CD14-positive monocyte (primary cell): ENCODE data around the gene EGLN3. TPM values are rescaled to one million over a fixed set of nuclear protein-coding genes. Genes with fewer than 3 reads are reported as not detected.

ENCODE experiments used
- DNase-seq, 3 donors: peaks; one replicate each; pipeline ENCODE4 v3.0.0-alpha.2; 2011 to 2022
- H2AFZ ChIP-seq: 2 replicates; pipeline ENCODE4 v1.6.0; 2012; ENCODE audit warnings: mild to moderate bottlenecking, low read depth, low read length, inconsistent platforms; ENCODE audit not compliant: insufficient read depth, poor library complexity, severe bottlenecking
- H3K27ac ChIP-seq, 2 donors: 1 replicate in 1 of 2; 2 replicates in 1 of 2; pipeline ENCODE4 v1.5.1; 2012 to 2013; ENCODE audit warnings: low read length in 2 of 2, control low read depth in 1 of 2, inconsistent platforms in 1 of 2, low read depth in 1 of 2, mild to moderate bottlenecking in 1 of 2
- H3K27me3 ChIP-seq, 2 donors: one replicate each; pipeline versions ENCODE4 v1.6.0 to v1.6.1; 2011 to 2013; ENCODE audit warnings: low read length in 2 of 2; ENCODE audit not compliant: control insufficient read depth in 2 of 2, insufficient read depth in 2 of 2
- H3K36me3 ChIP-seq, 2 donors: replicated peaks in 1 of 2; 1 replicate in 1 of 2; 2 replicates in 1 of 2; pipeline versions ENCODE4 v1.5.1 to v1.6.1; 2012 to 2013; ENCODE audit warnings: low read length in 2 of 2, control low read depth in 1 of 2, inconsistent platforms in 1 of 2, mild to moderate bottlenecking in 1 of 2; ENCODE audit not compliant: insufficient read depth in 2 of 2, control insufficient read depth in 1 of 2
- H3K4me1 ChIP-seq, 2 donors: 1 replicate in 1 of 2; 2 replicates in 1 of 2; pipeline versions ENCODE4 v1.5.1 to v1.6.1; 2012 to 2013; ENCODE audit warnings: low read length in 2 of 2, control low read depth in 1 of 2, inconsistent platforms in 1 of 2, mild to moderate bottlenecking in 1 of 2, moderate library complexity in 1 of 2; ENCODE audit not compliant: insufficient read depth in 2 of 2, control insufficient read depth in 1 of 2
- H3K4me2 ChIP-seq: replicated peaks from 2 replicates; pipeline ENCODE3; 2012; ENCODE audit warnings: low read length, moderate library complexity, mild to moderate bottlenecking; ENCODE audit not compliant: poor library complexity, severe bottlenecking; ENCODE audit errors: extremely low read depth
- H3K4me3 ChIP-seq, 3 experiments: fragments of 200-600 bp in 1 of 3; sonication (generic) in 1 of 3; replicated peaks in 1 of 3; 1 replicate in 2 of 3; 2 replicates in 1 of 3; pipeline ENCODE4 v1.5.1; 2011 to 2013; ENCODE audit warnings: low read length in 3 of 3, mild to moderate bottlenecking in 3 of 3, control low read depth in 2 of 3, low read depth in 2 of 3, inconsistent platforms in 1 of 3, moderate library complexity in 1 of 3
- H3K79me2 ChIP-seq: 2 replicates; pipeline ENCODE4 v1.6.0; 2012; ENCODE audit warnings: mild to moderate bottlenecking, control low read depth, inconsistent platforms, low read length, moderate library complexity; ENCODE audit not compliant: insufficient read depth
- H3K9ac ChIP-seq: 2 replicates; pipeline ENCODE4 v1.6.0; 2017; ENCODE audit warnings: low read length, mild to moderate bottlenecking; ENCODE audit not compliant: insufficient read depth, poor library complexity, severe bottlenecking
- H3K9me3 ChIP-seq, 2 donors: replicated peaks in 1 of 2; 1 replicate in 1 of 2; 2 replicates in 1 of 2; pipeline versions ENCODE4 v1.5.1 to v1.6.1; 2012 to 2013; ENCODE audit warnings: low read length in 2 of 2, control low read depth in 1 of 2; ENCODE audit not compliant: control insufficient read depth in 1 of 2, insufficient read depth in 1 of 2
- H4K20me1 ChIP-seq: 2 replicates; pipeline ENCODE4 v1.6.0; 2012; ENCODE audit warnings: mild to moderate bottlenecking, low read length, control low read depth, moderate library complexity; ENCODE audit not compliant: insufficient read depth
- H3K27ac Mint-ChIP-seq, 7 donors: one replicate each; pipeline ENCODE4 v1.8.0; 2020; ENCODE audit warnings: mild to moderate bottlenecking in 7 of 7, mixed read lengths in 7 of 7, moderate library complexity in 6 of 7, inconsistent platforms in 2 of 7
- H3K27me3 Mint-ChIP-seq, 3 donors: one replicate each; pipeline ENCODE4 v1.8.0; 2021 to 2022; ENCODE audit warnings: low read depth in 3 of 3, mild to moderate bottlenecking in 3 of 3, mixed read lengths in 3 of 3, moderate library complexity in 3 of 3, inconsistent platforms in 1 of 3
- H3K36me3 Mint-ChIP-seq, 2 donors: one replicate each; pipeline ENCODE4 v1.8.0; 2020; ENCODE audit warnings: mixed read lengths in 2 of 2, inconsistent platforms in 1 of 2, mild to moderate bottlenecking in 1 of 2
- H3K4me1 Mint-ChIP-seq: one replicate; pipeline ENCODE4 v1.8.0; 2020; ENCODE audit warnings: mild to moderate bottlenecking, mixed read lengths
- H3K4me3 Mint-ChIP-seq, 2 donors: one replicate each; pipeline ENCODE4 v1.8.0; 2020; ENCODE audit warnings: mild to moderate bottlenecking in 2 of 2, mixed read lengths in 2 of 2, moderate library complexity in 1 of 2
- H3K9me3 Mint-ChIP-seq, 7 donors: one replicate each; pipeline ENCODE4 v1.8.0; 2020 to 2022; ENCODE audit warnings: mixed read lengths in 7 of 7, mild to moderate bottlenecking in 6 of 7, moderate library complexity in 6 of 7, inconsistent platforms in 2 of 7
- CTCF ChIP-seq: fragments of 200-600 bp; IDR thresholded peaks from one replicate; pipeline ENCODE4 v1.8.0; 2022; ENCODE audit warnings: antibody characterized with exemption, mild to moderate bottlenecking
- WGBS: methylation state at CpG from one replicate; pipeline ENCODE4 v1.1.5; 2013; ENCODE audit warnings: missing lambda C conversion rate; ENCODE audit not compliant: insufficient coverage; 5-methylcytosine and 5-hydroxymethylcytosine counted together
- intact Hi-C, 2 donors: fragments of 100-400 bp; cut with micrococcal nuclease; formaldehyde crosslinking; loops; one replicate each; pipeline versions ENCODE4 v1.15.0 to v1.15.1; 2023
- polyA plus RNA-seq, 3 donors: library from polyadenylated mRNA; depleted of rRNA in 1 of 3; unstranded in 2 of 3; stranded (reverse) in 1 of 3; fragments of 300-500 nt in 2 of 3; fragments of >200 nt in 1 of 3; fragmentation: Illumina TruSeq in 2 of 3; gene quantifications; 1 replicate in 2 of 3; 2 replicates in 1 of 3; pipeline ENCODE4 v1.2.3, GENCODE V29; 2012 to 2021

EGLN3 gene
- polyA plus RNA-seq, 3 donors, result 0.03 to 0.06 TPM; not detected in 1

GRCh38 chr14:33879684-33880286, 71.1 kb downstream of the EGLN3 start:
- intact Hi-C loops, result no loop called here
- H3K36me3 ChIP-seq, result no peaks in the 10 kb centered on the region
- no peak overlapping the region for H3K4me3 Mint-ChIP-seq
- TF ChIP-seq CTCF, result no peak
- H3K9ac ChIP-seq, result no peak overlapping the region
- H3K4me1 Mint-ChIP-seq, result no peaks in the 10 kb centered on the region
- no peaks in the 10 kb centered on the region for H3K79me2 ChIP-seq
- H3K4me1 ChIP-seq, result no peaks in the 10 kb centered on the region
- H3K27ac Mint-ChIP-seq, result no peak overlapping the region
- peaks cover 0 to 2% (median 0%) of the 10 kb centered on the region in 3 donors for H3K27me3 Mint-ChIP-seq
- no peak for DNase-seq
- no peak overlapping the region for H3K4me2 ChIP-seq
- H3K4me3 ChIP-seq, result no peak overlapping the region
- no CpG with 5 or more reads among the region's 3 CpGs for WGBS
- no peaks in the 10 kb centered on the region for H3K36me3 Mint-ChIP-seq
- H2AFZ ChIP-seq, result no peak overlapping the region
- H3K27ac ChIP-seq, result no peak overlapping the region
- no peaks in the 10 kb centered on the region for H3K27me3 ChIP-seq
- peaks cover 3 to 20% of the 10 kb centered on the region in 2 donors for H3K9me3 ChIP-seq
- H3K9me3 Mint-ChIP-seq, result peaks cover 13 to 34% (median 25%) of the 10 kb centered on the region in 7 donors
- no peaks in the 10 kb centered on the region for H4K20me1 ChIP-seq

GRCh38 chr14:33876274-33876673, 74.6 kb downstream of the EGLN3 start:
- Histone ChIP-seq H3K4me1 (no peaks in the 10 kb centered on the region), H3K27ac (no peak overlapping the region), H3K36me3 (no peaks in the 10 kb centered on the region), H3K27me3 (no peaks in the 10 kb centered on the region), H3K79me2 (no peaks in the 10 kb centered on the region), H3K9ac (no peak overlapping the region), H2AFZ (no peak overlapping the region), H4K20me1 (no peaks in the 10 kb centered on the region), H3K4me2 (no peak overlapping the region), H3K9me3 (peaks cover 6 to 28% of the 10 kb centered on the region in 2 donors), H3K4me3 (no peak overlapping the region)
- no peaks in the 10 kb centered on the region for H3K36me3 Mint-ChIP-seq
- peaks cover 16 to 37% (median 29%) of the 10 kb centered on the region in 7 donors for H3K9me3 Mint-ChIP-seq
- peaks cover 0 to 2% (median 0%) of the 10 kb centered on the region in 3 donors for H3K27me3 Mint-ChIP-seq
- no peak for TF ChIP-seq CTCF
- H3K4me3 Mint-ChIP-seq, result no peak overlapping the region
- no CpG with 5 or more reads among the region's 2 CpGs for WGBS
- H3K27ac Mint-ChIP-seq, result no peak overlapping the region
- DNase-seq, result no peak
- no peaks in the 10 kb centered on the region for H3K4me1 Mint-ChIP-seq
- intact Hi-C loops, result no loop called here
